HG03025 (cell line): ENCODE results near the gene STK32A.

ENCODE experiments used
- ATAC-seq: cut with Tn5 transposase; IDR thresholded peaks from one replicate; pipeline ENCODE4 v1.9.1; 2021; ENCODE audit warnings: mild to moderate bottlenecking, moderate library complexity; ENCODE audit not compliant: unreplicated experiment, low FRiP score

The STK32A gene

DNA sequence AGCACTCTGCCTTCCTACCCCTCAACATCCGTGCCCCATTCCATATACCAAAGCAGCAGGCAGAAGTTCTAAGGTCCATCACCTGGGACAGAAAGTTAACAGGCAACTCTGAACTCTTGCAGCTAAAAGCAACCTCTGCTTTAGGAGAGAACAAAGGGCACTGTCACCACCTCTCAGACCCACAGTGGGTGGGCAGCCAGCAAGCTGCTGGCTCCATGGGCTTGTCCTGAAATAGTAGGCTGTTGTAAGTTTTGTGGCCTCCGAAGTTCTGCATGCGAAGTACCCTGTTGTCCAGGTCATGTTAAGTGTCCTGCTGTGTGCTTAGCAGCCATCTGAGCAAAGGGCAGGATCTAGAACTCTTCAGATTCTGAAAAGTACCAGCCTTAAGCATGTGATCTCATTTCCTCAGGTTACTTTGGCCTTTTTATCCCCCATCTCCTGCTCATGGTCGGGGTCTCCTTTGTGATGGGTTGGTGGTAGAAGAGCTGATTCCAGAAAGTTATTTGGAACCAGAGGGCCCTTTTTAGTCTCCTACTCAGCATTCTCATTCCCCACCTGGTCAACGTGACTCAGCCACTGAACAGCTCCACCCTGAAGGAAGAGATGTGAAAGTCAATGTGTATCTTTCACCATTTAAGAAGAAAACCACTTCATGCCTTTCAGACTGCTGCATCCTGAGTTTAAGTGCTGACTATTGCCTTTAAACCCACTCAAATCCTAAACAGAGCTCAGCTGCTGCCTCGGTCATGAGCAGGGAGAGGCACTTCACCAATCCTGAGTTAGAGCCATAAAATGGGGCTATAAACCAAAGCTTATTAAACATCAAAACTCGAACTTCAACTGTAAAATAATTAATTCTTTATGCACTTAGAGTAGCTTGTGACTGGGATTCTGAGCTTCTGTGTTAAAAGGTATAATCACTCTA is 153.6 kb downstream of the STK32A start:
- ATAC-seq = no peak

GRCh38 chr5:147390654-147391225 is 155.9 kb downstream of the STK32A start:
- ATAC-seq = no peak

GRCh38 chr5:147391781-147392180 is 157.0 kb downstream of the STK32A start:
- peak; percentile 80 for ATAC-seq

- ATAC-seq = no peak
These were observed 159.2 kb downstream of the STK32A start for GRCh38 chr5:147393874-147394672.

- no peak for ATAC-seq
These were observed 161.4 kb downstream of the STK32A start for GRCh38 chr5:147396070-147396823.

DNA sequence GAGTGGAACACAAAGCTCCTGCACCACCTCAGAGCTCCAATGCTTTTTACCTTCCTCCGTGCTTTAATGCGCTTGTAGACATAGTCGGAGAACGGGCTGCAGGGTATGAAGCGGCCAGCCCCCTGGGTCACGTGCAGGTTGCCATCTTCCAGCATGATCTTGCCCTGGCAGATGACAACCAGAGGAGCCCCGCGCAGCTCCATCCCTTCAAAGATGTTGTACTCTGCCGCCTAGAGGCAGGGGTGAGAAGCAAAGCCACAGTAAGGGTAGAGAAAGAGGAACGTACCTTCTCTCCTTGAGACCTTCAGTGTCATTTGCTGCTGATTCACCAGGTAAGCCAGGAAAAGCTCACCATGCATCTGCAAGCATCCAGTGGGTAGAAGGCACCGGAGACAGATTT is 162.8 kb downstream of the STK32A start:
- no peak for ATAC-seq

GRCh38 chr5:147398860-147399259 is 164.0 kb downstream of the STK32A start:
- no peak for ATAC-seq

GRCh38 chr5:147400126-147400809 is 165.4 kb downstream of the STK32A start:
- no peak for ATAC-seq

DNA sequence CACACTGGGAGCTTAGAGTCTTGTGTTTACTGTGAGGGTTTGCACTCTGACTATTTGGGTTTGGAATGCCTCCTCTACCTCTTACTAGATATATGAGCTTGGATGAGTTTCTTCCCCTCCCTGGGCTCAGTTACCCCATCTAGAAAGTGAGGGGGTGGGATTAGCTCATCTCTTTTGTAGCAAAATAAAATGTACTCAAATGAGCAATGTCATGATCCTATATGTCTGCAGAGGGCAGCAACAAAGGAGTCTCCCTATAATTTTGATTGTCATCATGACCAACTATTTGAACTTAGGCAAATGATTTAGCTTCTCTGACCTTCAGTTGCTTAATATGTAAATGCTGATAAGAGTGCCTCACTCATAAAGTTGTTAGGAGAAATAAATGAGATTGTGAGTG is 166.1 kb downstream of the STK32A start:
- ATAC-seq = no peak

GRCh38 chr5:147403651-147404640 is 169.1 kb downstream of the STK32A start:
- ATAC-seq = peak; percentile 89

- peak; percentile 18 for ATAC-seq
These were observed 169.9 kb downstream of the STK32A start for GRCh38 chr5:147404706-147405105.

DNA sequence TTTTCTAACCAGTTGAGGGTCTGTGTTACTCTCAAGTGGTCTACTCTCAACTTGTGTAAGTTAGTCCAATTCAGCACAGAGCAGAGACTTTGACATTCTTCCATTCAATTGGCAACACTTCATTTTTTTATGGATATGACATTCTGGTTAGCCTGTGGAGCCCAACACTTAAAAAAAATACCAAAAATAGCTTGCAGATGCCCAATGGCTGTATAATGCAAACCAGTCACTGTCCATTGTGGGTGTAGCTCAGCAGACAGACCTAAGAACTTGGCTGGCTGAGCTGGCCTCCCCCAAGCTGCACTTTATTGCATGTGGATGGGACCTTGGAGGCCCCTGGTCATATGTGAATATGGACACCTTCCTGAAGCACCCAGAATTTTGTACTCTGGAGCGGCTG is 171.8 kb downstream of the STK32A start:
- ATAC-seq = no peak

DNA sequence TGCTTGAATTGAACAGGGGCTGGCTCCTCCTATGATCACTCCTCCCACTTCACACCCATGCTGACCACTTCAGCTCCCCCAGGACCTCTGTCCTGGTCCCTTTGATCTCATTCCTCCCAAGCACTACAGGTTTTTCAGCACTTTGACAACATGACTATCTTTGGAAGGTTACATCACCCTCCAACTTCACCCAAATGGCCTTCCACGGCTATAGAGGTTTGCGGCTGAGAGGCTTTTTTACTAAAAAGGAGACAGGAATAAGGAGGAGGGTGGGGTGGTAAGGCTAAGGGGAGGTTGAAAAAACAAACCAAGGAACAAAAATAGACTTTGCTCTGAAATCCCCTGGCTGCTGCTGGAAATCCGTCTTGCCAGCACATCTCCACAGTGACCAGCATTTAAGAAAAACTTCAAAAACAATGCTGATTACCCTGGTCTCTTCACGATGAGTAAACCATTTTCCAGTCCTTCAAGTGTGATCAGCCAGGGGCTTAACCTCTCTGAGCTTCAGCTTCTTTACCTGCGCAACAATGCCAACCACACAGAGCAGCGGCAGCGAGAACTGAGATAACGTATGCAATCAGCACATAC is 172.4 kb downstream of the STK32A start:
- no peak for ATAC-seq

DNA sequence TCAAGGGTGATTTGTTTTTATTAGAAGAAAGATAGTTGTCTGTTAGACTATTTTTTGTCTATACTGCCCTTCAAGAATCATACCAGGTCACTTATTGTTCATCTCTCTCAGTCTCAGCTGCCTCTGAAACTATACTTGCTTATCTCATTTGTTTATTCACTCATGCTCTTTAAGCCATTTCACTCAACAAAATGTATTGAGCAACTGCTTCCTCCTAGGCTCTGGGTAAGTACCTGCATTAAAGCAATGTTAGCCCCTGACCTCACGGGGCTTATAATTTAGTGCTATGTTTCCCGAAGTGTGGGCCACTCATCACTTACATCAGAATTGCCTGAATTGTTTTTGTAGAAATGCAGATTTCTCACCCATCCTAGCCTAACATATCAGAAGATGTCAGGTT is 174.2 kb downstream of the STK32A start:
- ATAC-seq = no peak

DNA sequence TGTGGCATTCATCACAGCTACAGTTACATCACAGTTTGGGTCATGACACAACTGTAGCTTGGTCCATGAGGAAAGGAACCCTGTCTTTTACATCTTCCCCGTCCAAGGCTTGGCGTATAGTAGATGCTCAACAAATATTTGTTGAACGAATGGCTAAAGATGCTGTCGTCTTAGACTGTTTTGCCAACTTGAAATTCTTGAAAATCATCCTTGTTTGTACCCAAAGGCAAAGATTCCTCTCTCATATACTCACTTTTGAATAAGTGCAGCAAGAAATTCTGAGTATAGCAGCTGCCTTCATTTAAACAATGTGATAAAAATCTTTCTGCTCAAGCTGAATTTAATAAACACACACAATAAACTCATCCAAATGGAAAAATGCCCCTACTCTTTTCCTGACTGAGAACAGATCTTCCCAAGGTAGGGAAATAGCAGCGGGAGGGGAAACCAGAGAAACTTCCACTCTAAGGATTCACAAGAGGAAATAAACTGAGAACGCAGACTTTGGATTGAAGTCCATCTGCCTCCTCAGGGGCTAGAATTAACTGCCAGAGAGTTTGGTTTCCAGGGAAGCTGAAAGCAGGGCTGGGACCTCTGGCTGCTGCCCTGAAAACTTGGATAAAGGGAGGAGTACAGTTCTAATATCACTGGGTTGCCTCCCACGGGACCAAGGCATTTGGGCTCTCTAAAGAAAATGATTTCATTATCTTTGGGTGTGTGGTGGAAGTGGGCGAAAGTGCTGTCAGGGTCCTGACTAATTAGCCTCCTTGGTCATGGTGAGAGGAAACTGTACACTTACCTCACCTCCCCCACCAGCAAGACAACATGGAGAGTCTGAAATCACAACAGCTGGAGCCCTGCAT is 175.9 kb downstream of the STK32A start:
- no peak for ATAC-seq

GRCh38 chr5:147411359-147412319 is 176.8 kb downstream of the STK32A start:
- no peak for ATAC-seq
